Measurements from ENCODE around the gene DYNLT1.
"Not testable (repeated sequence)": the region's sequence is repeated elsewhere in the genome, so short reads cannot be mapped to it uniquely, and the experiment has no call there.

Gene DYNLT1

DNA sequence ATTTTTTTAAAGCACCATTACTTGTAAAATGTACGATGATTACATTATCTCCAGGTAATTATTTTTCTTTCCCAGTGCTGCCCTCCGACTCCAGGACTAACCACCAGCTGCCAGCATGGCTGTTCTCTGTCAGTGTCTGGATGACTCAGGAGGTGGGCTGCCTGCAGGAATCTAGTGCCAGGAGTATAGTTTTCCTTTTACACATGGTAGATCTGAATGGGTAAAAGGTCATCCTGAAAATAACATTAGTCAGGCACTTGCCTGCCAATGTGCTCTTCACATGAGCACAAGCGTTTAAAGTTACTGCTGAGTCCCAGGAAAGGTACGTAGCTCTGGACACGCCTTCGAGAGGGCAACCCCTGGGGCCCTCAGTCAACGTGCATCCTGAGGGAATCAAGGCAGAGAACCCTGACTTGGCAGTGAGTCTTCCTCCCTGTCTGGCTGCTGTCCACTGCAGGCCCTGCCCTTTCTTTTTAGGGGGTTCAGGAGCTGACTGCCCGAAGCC, 2.4 kb downstream of the DYNLT1 start:
- no peak for DNase-seq (ENCODE audit: low read depth, low spot score)

DNA sequence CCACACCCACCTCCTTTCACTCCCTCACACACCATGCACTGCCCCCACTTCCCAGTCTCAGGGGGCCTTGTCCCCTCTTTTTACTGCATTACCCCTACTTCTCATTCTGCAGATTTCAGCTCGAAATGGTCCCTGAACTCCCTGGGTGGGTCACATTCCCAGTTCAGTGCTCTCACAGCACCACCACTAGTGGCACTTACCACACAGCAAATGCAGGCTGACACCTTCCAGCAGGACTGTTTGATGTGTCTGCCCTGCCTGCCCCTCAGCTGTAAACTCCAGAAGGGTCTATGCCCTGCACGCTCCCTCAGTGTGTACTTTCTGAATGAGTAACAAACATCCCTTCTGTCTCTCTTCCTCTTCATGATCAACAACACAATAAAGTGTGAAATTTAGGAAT, 4.0 kb downstream of the DYNLT1 start:
- DNase-seq (ENCODE audit: low read depth, low spot score) = no peak

- DNase-seq (ENCODE audit: low read depth, low spot score) = no peak
These were observed 5.5 kb downstream of the DYNLT1 start for GRCh38 chr6:158639056-158639455.

DNA sequence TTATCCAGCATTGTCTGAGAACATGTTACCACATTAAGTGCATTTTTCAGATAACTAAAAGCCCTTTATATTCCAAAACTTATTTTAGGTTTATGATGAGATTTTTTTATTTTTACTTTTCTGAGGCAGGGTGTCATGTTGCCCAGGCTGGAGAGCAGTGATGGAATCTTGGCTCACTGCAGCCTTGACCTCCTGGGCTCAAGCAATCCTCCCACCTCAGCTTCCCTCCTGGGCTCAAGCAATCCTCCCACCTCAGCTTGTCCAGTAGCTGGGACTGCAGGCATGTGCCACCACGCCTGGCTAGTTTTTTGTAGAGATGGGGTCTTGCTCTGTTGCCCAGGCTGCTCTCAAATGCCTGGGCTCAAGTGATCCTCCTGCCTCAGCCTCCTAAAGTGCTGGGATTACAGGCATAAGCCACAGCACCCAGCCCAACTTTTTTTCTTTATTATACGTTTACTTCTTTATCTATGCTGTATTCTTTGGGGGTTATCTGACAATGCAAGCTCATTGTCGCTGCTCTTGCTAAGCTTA, 6.2 kb downstream of the DYNLT1 start:
- DNase-seq (ENCODE audit: low read depth, low spot score) = no peak

DNA sequence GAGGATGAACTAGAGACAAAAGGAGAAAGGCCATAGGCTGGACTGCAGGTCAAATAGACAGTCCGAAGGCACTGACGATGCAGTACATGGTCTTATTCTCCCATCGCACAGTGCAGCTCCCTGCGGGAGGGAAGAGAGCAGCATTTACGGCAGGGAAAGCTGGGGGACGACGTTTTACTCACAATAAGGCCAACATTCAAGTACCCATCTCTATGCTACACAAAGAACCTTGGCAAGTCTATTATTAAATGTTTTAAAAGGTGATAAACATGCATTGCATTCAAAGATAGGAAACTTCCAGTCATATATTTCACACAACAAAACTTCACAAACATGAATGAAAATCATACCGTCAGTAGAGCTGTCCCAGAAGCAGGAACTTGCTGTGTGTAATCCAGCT, 7.8 kb downstream of the DYNLT1 start:
- no peak for DNase-seq (ENCODE audit: low read depth, low spot score)

- DNase-seq (ENCODE audit: low read depth, low spot score) = no peak
These were observed 9.0 kb downstream of the DYNLT1 start for GRCh38 chr6:158635427-158636073.

GRCh38 chr6:158634695-158635426, 9.7 kb downstream of the DYNLT1 start:
- no peak for DNase-seq (ENCODE audit: low read depth, low spot score)

- no peak for DNase-seq (ENCODE audit: low read depth, low spot score)
These were observed 11.4 kb downstream of the DYNLT1 start for GRCh38 chr6:158633127-158633526.

GRCh38 chr6:158632538-158633119, 11.9 kb downstream of the DYNLT1 start:
- not testable (repeated sequence) for DNase-seq (ENCODE audit: low read depth, low spot score)

GRCh38 chr6:158631678-158632537, 12.6 kb downstream of the DYNLT1 start:
- DNase-seq (ENCODE audit: low read depth, low spot score) = no peak

DNA sequence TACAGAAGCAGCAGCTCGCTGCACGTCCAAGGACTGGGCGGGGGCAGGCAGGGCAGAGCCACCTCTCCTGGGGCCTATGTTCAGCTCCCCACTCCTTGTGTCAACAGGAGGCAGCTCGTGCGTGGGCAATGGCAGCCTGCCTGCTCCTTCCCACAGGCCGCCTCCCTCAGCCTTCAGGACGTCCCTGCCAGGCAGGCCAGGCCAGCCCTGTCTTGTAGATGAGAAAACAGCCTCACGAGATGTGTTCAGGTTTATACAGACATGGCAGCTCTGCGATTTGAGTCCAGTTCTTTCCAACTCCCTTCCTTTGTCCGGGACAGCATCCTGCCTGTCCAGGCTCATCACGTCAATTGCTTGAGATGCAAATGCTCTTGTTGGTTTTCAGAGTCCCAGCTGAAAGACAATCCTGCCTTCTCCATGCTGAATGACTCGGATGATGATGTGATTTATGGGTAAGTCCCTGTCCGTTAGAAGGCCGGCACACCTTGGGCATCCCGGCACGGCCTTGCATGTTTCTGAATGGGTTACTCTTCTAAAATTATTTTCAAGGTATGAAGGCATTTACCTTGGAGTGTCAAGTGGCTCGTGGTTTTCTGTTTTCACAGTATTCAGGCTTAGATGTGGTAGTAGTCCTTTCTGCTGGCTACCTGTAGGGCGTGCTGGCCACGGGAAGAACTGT, 13.5 kb downstream of the DYNLT1 start:
- DNase-seq (ENCODE audit: low read depth, low spot score) = no peak

GRCh38 chr6:158629367-158630221, 14.9 kb downstream of the DYNLT1 start:
- no peak for DNase-seq (ENCODE audit: low read depth, low spot score)

GRCh38 chr6:158628542-158628941, 16.0 kb downstream of the DYNLT1 start:
- no peak for DNase-seq (ENCODE audit: low read depth, low spot score)

GRCh38 chr6:158627940-158628211, 16.7 kb downstream of the DYNLT1 start:
- DNase-seq (ENCODE audit: low read depth, low spot score) = no peak

- no peak for DNase-seq (ENCODE audit: low read depth, low spot score)
These were observed 17.2 kb downstream of the DYNLT1 start for GRCh38 chr6:158627168-158627939.

DNA sequence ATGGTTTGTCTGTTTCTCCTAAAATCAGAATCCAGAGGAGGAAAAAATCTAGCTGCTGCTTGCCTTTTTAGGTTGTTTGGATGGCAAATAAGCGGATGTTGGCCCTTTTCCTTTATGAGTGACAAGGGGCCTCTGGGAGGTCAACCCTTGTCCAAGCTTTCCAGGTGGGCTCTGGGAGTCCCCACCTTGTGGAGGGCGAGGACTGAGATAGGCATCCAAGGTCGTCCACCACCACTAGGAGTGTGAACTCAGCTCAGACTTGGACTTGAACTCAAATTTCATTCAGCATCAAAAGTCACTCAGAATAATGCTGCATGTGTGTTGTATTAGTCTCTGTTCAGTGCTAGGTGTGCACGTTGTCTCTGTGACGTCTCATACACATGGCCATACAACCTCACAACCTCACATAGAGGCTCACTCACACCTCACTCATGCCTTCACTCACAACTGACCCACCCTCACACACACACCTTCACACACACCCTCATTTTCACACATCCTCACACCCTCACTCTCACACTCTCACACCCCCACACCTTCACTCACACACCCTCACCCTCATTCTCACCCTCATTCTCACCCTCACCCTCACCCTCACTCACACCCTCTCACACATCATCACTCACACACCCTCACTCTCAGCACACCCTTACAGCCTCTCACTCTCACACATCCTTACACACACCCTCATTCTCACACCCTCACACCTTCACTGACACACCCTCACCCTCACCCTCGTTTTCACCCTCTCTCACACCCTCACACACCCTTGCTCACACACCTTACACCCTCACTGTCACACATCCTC, 18.0 kb downstream of the DYNLT1 start:
- DNase-seq (ENCODE audit: low read depth, low spot score) = no peak

- no peak for DNase-seq (ENCODE audit: low read depth, low spot score)
These were observed 18.6 kb downstream of the DYNLT1 start for GRCh38 chr6:158625881-158626305.

Data from activated naive CD8-positive, alpha-beta T cell treated with anti-CD3 and anti-CD28 coated beads, Interleukin-2, amount 50 U/mL, for 16 hours (primary cell).